K562 (cell line): Measurements from ENCODE around the gene CNTN2. TPM values are rescaled to one million over a fixed set of nuclear protein-coding genes. Genes with fewer than 3 reads are reported as not detected.
A peak's percentile ranks its signal among the peaks of the same experiment; 100 is the strongest.

Experiments
- CTCF ChIP-seq, 3 experiments: IDR thresholded peaks in 2 of 3; conservative IDR thresholded peaks in 1 of 3; 2 replicates each; pipeline ENCODE4 v1.5.1; 2011 to 2012; ENCODE audit warnings: low read length in 3 of 3, mild to moderate bottlenecking in 3 of 3, control low read depth in 2 of 3, improper control_type of control experiment in 1 of 3, inconsistent platforms in 1 of 3, low read depth in 1 of 3, mixed read lengths in 1 of 3, moderate library complexity in 1 of 3; ENCODE audit not compliant: insufficient read depth in 2 of 3
- DACH1 ChIP-seq: fragments of 450-650 bp; IDR thresholded peaks from 2 replicates; pipeline ENCODE4 v1.6.1; 2018; ENCODE audit not compliant: partially characterized antibody
- GATAD2A ChIP-seq: fragments of 450-650 bp; IDR thresholded peaks from 2 replicates; pipeline ENCODE4 v1.6.1; 2017
- HMBOX1 ChIP-seq: sonication (generic); IDR thresholded peaks from 2 replicates; pipeline ENCODE4 v1.6.1; 2016
- LARP7 ChIP-seq: fragments of 450-650 bp; IDR thresholded peaks from 2 replicates; pipeline ENCODE4 v1.6.1; 2016
- PHF20 ChIP-seq: fragments of 450-650 bp; IDR thresholded peaks from 2 replicates; pipeline ENCODE4 v1.6.1; 2018; ENCODE audit not compliant: partially characterized antibody
- POLR2AphosphoS5 ChIP-seq: IDR thresholded peaks from 2 replicates; pipeline ENCODE4 v1.6.1; 2011; ENCODE audit warnings: mild to moderate bottlenecking, low read depth, low read length, moderate library complexity; ENCODE audit not compliant: control insufficient read depth, insufficient read depth
- RBFOX2 ChIP-seq: fragments of 200-400 bp; formaldehyde crosslinking; IDR thresholded peaks from 2 replicates; pipeline ENCODE4 v1.6.1; 2017; ENCODE audit warnings: low read depth, mild to moderate bottlenecking, low read length, moderate library complexity
- RCOR1 ChIP-seq, 2 experiments: IDR thresholded peaks; 2 replicates each; pipeline ENCODE4 v1.6.1; 2012; ENCODE audit warnings: low read depth in 2 of 2, low read length in 2 of 2, borderline replicate concordance in 1 of 2, improper control_type of control experiment in 1 of 2
- SMC3 ChIP-seq: conservative IDR thresholded peaks from 2 replicates; pipeline ENCODE4 v1.6.1; 2011; ENCODE audit warnings: low read depth, low read length, improper control_type of control experiment; ENCODE audit not compliant: insufficient read depth
- SREBF1 ChIP-seq: fragments of 150-350 bp; IDR thresholded peaks from 2 replicates; pipeline ENCODE4 v1.6.1; 2014; ENCODE audit warnings: antibody characterized with exemption, low read depth, low read length, borderline replicate concordance
- SREBF2 ChIP-seq: sonication (generic); formaldehyde crosslinking; IDR thresholded peaks from 2 replicates; pipeline ENCODE4 v1.4.0; 2020; ENCODE audit warnings: mild to moderate bottlenecking, missing genetic modification reagents
- TCF7L2 ChIP-seq: fragments of 150-350 bp; IDR thresholded peaks from 2 replicates; pipeline ENCODE4 v1.6.1; 2016; ENCODE audit warnings: low read depth, mild to moderate bottlenecking, low read length, moderate library complexity
- WHSC1 ChIP-seq: IDR thresholded peaks from one replicate; pipeline ENCODE4 v1.6.1; 2012; ENCODE audit warnings: low read length, control low read depth, inconsistent platforms
- ZBTB17 ChIP-seq: fragments of 450-650 bp; formaldehyde crosslinking; IDR thresholded peaks from 2 replicates; pipeline ENCODE4 v1.4.0; 2020; ENCODE audit warnings: mild to moderate bottlenecking
- ZNF197 ChIP-seq: fragments of 200-800 bp; sonication (Bioruptor generic); IDR thresholded peaks from 2 replicates; pipeline ENCODE4 v1.6.1; 2016; ENCODE audit warnings: low read depth, missing genetic modification characterization, missing compliant biosample characterization
- ZNF311 ChIP-seq: fragments of 250-450 bp; sonication (Bioruptor Pico); IDR thresholded peaks from 2 replicates; pipeline ENCODE4 v1.4.0; 2020; ENCODE audit warnings: mild to moderate bottlenecking, moderate library complexity
- ZNF699 ChIP-seq: fragments of 250-450 bp; sonication (Bioruptor Pico); IDR thresholded peaks from 2 replicates; pipeline ENCODE4 v1.8.0; 2021; ENCODE audit warnings: mild to moderate bottlenecking, moderate library complexity; ENCODE audit not compliant: insufficient replicate concordance
- polyA plus RNA-seq, 8 experiments: library from polyadenylated mRNA; depleted of rRNA in 4 of 8; stranded (reverse) in 5 of 8; unstranded in 3 of 8; fragments of >200 nt; fragmentation: Nextera tagmentation in 2 of 8; fragmentation: Illumina TruSeq in 1 of 8; extraction: Ambion mirVana in 2 of 8; extraction: Trizol in 1 of 8; gene quantifications; 2 replicates each; pipeline versions ENCODE4 v1.2.1 to v1.2.3, GENCODE V29; 2011 to 2014; ENCODE audit warnings: inconsistent platforms in 1 of 8, missing spikeins in 1 of 8
- total RNA-seq, 7 experiments: library from RNA; depleted of rRNA in 6 of 7; stranded (reverse); fragments of >200 nt in 6 of 7; fragmentation: Illumina TruSeq in 2 of 7; extraction: Trizol in 2 of 7; gene quantifications; 2 replicates each; pipeline versions ENCODE4 v1.2.1 to v1.2.3, GENCODE V29; 2011 to 2021; ENCODE audit warnings: low replicate concordance in 1 of 7

CNTN2 gene
- total and polyA plus RNA-seq, 9 of the 15 experiments (the other 6 are each of a cell fraction or from before 2014, with no cell fraction given): not detected

- TF ChIP-seq RCOR1 (IDR thresholded peaks at IDR 0.05; ENCODE audit: borderline replicate concordance in 1 of 2, low read depth in 2 of 2, low read length in 2 of 2) (peak in 1 of 2 experiments; percentile 58; a peak in 1 of 4 replicates), WHSC1 (no peak), SMC3 (peak; percentile 97), ZNF699 (CRISPR knock-in tag) (no peak), ZNF197 (no peak), PHF20 (no peak), TCF7L2 (no peak), POLR2AphosphoS5 (no peak), ZNF311 (CRISPR knock-in tag) (no peak), LARP7 (no peak), CTCF (IDR thresholded peaks at IDR 0.05 in 2 of 3, conservative IDR thresholded peaks at IDR 0.05 in 1 of 3; ENCODE audit: insufficient read depth in 2 of 3, low read depth in 1 of 3, low read length in 3 of 3) (peak; percentile 92 to 98 (median 95)), RBFOX2 (no peak), GATAD2A (no peak), SREBF2 (CRISPR knock-in tag) (no peak), SREBF1 (no peak), HMBOX1 (no peak), DACH1 (no peak), ZBTB17 (CRISPR knock-in tag) (no peak)
Observed at GRCh38 chr1:205061665-205062069, 18.7 kb downstream of the CNTN2 start (continued).
